ENCODE measurements around the gene UTRN. TPM values are rescaled to one million over a fixed set of nuclear protein-coding genes. Genes with fewer than 3 reads are reported as not detected.

The UTRN gene
- total and polyA plus RNA-seq, 10 of the 15 experiments (the other 5 are each of a cell fraction or from before 2014, with no cell fraction given): 1.6 to 52.6 (median 25.5) TPM

DNA sequence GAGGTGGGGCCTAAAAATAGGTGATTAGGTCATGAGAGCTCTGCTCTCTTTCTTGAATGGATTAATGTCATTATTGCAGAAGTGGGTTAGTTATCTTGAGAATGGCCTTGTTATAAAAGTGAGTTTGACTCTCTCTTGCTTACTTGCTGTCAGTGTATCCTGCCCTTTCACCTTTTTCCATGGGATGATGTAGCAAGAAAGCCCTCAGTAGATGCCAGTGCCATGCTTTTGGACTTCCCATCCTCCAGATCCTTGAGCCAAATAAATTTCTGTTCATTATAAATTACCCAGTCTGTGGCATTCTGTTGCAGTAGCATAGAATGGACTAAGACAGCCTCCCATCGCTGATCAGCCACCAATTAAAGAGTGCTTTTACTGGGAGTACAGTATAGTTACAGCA is 40.1 kb downstream of the UTRN start:
- H3K27me3 ChIP-seq (replicated peaks in 1 of 2; ENCODE audit: control insufficient read depth in 2 of 2, insufficient read depth in 2 of 2, low read length in 1 of 2): no peaks in the 10 kb centered on the region; a peak in 1 of 4 replicates
- TF ChIP-seq KAT2A (conservative IDR thresholded peaks at IDR 0.05; ENCODE audit: control insufficient read depth, low read depth, low read length) (no peak), SUPT20H (IDR thresholded peaks at IDR 0.05; ENCODE audit: borderline replicate concordance, control insufficient read depth, low read depth, low read length) (no peak), ATF7 (IDR thresholded peaks at IDR 0.05; ENCODE audit: low read depth) (no peak), DPF2 (IDR thresholded peaks at IDR 0.05) (no peak), MTA3 (IDR thresholded peaks at IDR 0.05; ENCODE audit: borderline replicate concordance, low read length) (no peak), ZSCAN29 (IDR thresholded peaks at IDR 0.05) (no peak), JUNB (IDR thresholded peaks at IDR 0.05) (no peak), MXI1 (IDR thresholded peaks at IDR 0.05; ENCODE audit: low read depth, low read length) (no peak), YY1 (IDR thresholded peaks at IDR 0.05; ENCODE audit: low read depth, low read length) (no peak), BACH1 (IDR thresholded peaks at IDR 0.05; ENCODE audit: borderline replicate concordance) (no peak), TBL1XR1 (IDR thresholded peaks at IDR 0.05; ENCODE audit: low read depth, low read length) (no peak), ZNF384 (IDR thresholded peaks at IDR 0.05; ENCODE audit: borderline replicate concordance, low read depth, low read length) (no peak), EED (IDR thresholded peaks at IDR 0.05; ENCODE audit: low read depth) (no peak), HDAC2 (IDR thresholded peaks at IDR 0.05) (no peak), POLR2AphosphoS2 (IDR thresholded peaks at IDR 0.05; ENCODE audit: low read depth, low read length) (no peak), NBN (IDR thresholded peaks at IDR 0.05) (no peak), HDGF (IDR thresholded peaks at IDR 0.05) (no peak)
- TF ChIP-seq, protein P1, sequence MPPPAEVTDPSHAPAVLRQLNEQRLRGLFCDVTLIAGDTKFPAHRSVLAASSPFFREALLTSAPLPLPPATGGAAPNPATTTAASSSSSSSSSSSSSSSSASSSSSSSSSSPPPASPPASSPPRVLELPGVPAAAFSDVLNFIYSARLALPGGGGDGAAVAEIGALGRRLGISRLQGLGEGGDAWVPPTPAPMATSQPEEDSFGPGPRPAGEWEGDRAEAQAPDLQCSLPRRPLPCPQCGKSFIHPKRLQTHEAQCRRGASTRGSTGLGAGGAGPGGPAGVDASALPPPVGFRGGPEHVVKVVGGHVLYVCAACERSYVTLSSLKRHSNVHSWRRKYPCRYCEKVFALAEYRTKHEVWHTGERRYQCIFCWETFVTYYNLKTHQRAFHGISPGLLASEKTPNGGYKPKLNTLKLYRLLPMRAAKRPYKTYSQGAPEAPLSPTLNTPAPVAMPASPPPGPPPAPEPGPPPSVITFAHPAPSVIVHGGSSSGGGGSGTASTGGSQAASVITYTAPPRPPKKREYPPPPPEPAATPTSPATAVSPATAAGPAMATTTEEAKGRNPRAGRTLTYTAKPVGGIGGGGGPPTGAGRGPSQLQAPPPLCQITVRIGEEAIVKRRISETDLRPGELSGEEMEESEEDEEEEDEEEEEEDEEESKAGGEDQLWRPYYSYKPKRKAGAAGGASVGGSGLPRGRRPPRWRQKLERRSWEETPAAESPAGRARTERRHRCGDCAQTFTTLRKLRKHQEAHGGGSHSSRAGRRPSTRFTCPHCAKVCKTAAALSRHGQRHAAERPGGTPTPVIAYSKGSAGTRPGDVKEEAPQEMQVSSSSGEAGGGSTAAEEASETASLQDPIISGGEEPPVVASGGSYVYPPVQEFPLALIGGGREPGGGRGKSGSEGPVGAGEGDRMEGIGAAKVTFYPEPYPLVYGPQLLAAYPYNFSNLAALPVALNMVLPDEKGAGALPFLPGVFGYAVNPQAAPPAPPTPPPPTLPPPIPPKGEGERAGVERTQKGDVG (CRISPR knock-in tag; IDR thresholded peaks at IDR 0.05): no peak
- TF ChIP-seq, protein P2, sequence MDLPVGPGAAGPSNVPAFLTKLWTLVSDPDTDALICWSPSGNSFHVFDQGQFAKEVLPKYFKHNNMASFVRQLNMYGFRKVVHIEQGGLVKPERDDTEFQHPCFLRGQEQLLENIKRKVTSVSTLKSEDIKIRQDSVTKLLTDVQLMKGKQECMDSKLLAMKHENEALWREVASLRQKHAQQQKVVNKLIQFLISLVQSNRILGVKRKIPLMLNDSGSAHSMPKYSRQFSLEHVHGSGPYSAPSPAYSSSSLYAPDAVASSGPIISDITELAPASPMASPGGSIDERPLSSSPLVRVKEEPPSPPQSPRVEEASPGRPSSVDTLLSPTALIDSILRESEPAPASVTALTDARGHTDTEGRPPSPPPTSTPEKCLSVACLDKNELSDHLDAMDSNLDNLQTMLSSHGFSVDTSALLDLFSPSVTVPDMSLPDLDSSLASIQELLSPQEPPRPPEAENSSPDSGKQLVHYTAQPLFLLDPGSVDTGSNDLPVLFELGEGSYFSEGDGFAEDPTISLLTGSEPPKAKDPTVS (IDR thresholded peaks at IDR 0.05; ENCODE audit: low read depth, low read length): no peak
- TF ChIP-seq, protein P3, sequence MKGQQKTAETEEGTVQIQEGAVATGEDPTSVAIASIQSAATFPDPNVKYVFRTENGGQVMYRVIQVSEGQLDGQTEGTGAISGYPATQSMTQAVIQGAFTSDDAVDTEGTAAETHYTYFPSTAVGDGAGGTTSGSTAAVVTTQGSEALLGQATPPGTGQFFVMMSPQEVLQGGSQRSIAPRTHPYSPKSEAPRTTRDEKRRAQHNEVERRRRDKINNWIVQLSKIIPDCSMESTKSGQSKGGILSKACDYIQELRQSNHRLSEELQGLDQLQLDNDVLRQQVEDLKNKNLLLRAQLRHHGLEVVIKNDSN (IDR thresholded peaks at IDR 0.05; ENCODE audit: borderline replicate concordance, extremely low read length, insufficient read depth, low read depth, low read length): no peak
- H3K79me2 ChIP-seq (ENCODE audit: control insufficient read depth, insufficient read depth, low read length): no peaks in the 10 kb centered on the region
- H3K9ac ChIP-seq (ENCODE audit: control insufficient read depth, insufficient read depth, low read length): no peak overlapping the region
- FAIRE-seq: no peak
- ChIA-PET POLR2A (no interaction called here), CTCF (interaction anchor here (1.1 to 1.3 kb wide), 3 partner anchors 18 to 156 kb away, joined by 3 to 6 read pairs (median 3); no protein-coding TSS in a partner anchor), SMC1A (ENCODE audit: uncharacterized antibody, unreplicated experiment) (interaction anchor here (0.9 to 1.1 kb wide), 2 partner anchors 11 to 29 kb away, joined by 3 read pairs; no protein-coding TSS in a partner anchor), RAD21 (ENCODE audit: unreplicated experiment) (no interaction called here)
- H4K20me1 ChIP-seq (ENCODE audit: control insufficient read depth, insufficient read depth): no peaks in the 10 kb centered on the region
- H3K9me3 ChIP-seq (replicated peaks; ENCODE audit: control insufficient read depth, insufficient read depth, low read length): no peaks in the 10 kb centered on the region
- no peak for ATAC-seq
- intact Hi-C loops (cut with micrococcal nuclease; ENCODE audit: unreplicated experiment) (no loop called here), in situ Hi-C loops (cut with MboI) (no loop called here)
- no peaks in the 10 kb centered on the region for H3K36me3 ChIP-seq (ENCODE audit: control insufficient read depth in 2 of 2, insufficient read depth in 2 of 2, low read length in 1 of 2)
- H3K4me1 ChIP-seq (ENCODE audit: control insufficient read depth, insufficient read depth, low read length): no peaks in the 10 kb centered on the region
- 27% methylated on average over 1 of the region's 1 CpG for WGBS (ENCODE audit: insufficient coverage, insufficient replicate concordance, low lambda C conversion rate, missing lambda C conversion rate)
- H2AFZ ChIP-seq (ENCODE audit: control insufficient read depth, low read depth, low read length): no peak overlapping the region
- no peak for DNase-seq (ENCODE audit: low read depth, low spot score)
- BruUV-seq (replicated peaks): no TSS peak
- H3K4me3 ChIP-seq: no peak overlapping the region
- no peak overlapping the region for H3K27ac ChIP-seq (ENCODE audit: control insufficient read depth, insufficient read depth)
- H3K4me2 ChIP-seq (ENCODE audit: control insufficient read depth, insufficient read depth): no peak overlapping the region

Measured in GM12878 (cell line).